ENCODE measurements around the gene ZNF74.
A peak's percentile ranks its signal among the peaks of the same experiment; 100 is the strongest.

The ZNF74 gene

GRCh38 chr22:20420157-20420842 is 26.3 kb downstream of the ZNF74 start:
- no peak for DNase-seq (ENCODE audit: low spot score)

GRCh38 chr22:20421507-20421874 is 27.5 kb downstream of the ZNF74 start:
- no peak for DNase-seq (ENCODE audit: low spot score)

- DNase-seq (ENCODE audit: low spot score) = no peak
Measured at GRCh38 chr22:20422271-20423007, 28.5 kb downstream of the ZNF74 start.

- DNase-seq (ENCODE audit: low spot score) = no peak
Measured at GRCh38 chr22:20423008-20423905, 29.3 kb downstream of the ZNF74 start.

GRCh38 chr22:20423906-20424551 is 30.1 kb downstream of the ZNF74 start:
- no peak for DNase-seq (ENCODE audit: low spot score)

- DNase-seq (ENCODE audit: low spot score) = no peak
Measured at GRCh38 chr22:20424568-20424931, 30.6 kb downstream of the ZNF74 start.

GRCh38 chr22:20424932-20425565 is 31.1 kb downstream of the ZNF74 start:
- no peak for DNase-seq (ENCODE audit: low spot score)

GRCh38 chr22:20425566-20426258 is 31.8 kb downstream of the ZNF74 start:
- DNase-seq (ENCODE audit: low spot score) = no peak

GRCh38 chr22:20426259-20426615 is 32.3 kb downstream of the ZNF74 start:
- no peak for DNase-seq (ENCODE audit: low spot score)

- DNase-seq (ENCODE audit: low spot score) = no peak
Measured at GRCh38 chr22:20427104-20427944, 33.4 kb downstream of the ZNF74 start.

- no peak for DNase-seq (ENCODE audit: low spot score)
Measured at GRCh38 chr22:20427945-20428417, 34.0 kb downstream of the ZNF74 start.

- DNase-seq (ENCODE audit: low spot score) = no peak
Measured at GRCh38 chr22:20428496-20429253, 34.7 kb downstream of the ZNF74 start.

- peak; percentile 67 for DNase-seq (ENCODE audit: low spot score)
Measured at GRCh38 chr22:20429254-20430100, 35.5 kb downstream of the ZNF74 start.

GRCh38 chr22:20430101-20430719 is 36.3 kb downstream of the ZNF74 start:
- no peak for DNase-seq (ENCODE audit: low spot score)

- DNase-seq (ENCODE audit: low spot score) = no peak
Measured at GRCh38 chr22:20430720-20431510, 37.0 kb downstream of the ZNF74 start.

- DNase-seq (ENCODE audit: low spot score) = no peak
Measured at GRCh38 chr22:20431511-20432192, 37.7 kb downstream of the ZNF74 start.
